B cell (primary cell): ENCODE data around the gene MMP1. TPM values are rescaled to one million over a fixed set of nuclear protein-coding genes. Genes with fewer than 3 reads are reported as not detected.

Experiments
- ATAC-seq: fragments of 200-7000 bp; cut with Tn5 transposase; one replicate; pipeline ENCODE4 v1.10.0; 2021; ENCODE audit warnings: low read depth, mild to moderate bottlenecking, moderate number of reproducible peaks, moderate library complexity
- CTCF ChIA-PET: fragments of 350-600 bp; sonication (Branson Sonifier 250); formaldehyde crosslinking; loops from one replicate; lab custom pipeline; 2021; ENCODE audit warnings: antibody characterized with exemption, inconsistent platforms; lab: Charles Lee
- POLR2A ChIA-PET: fragments of 350-600 bp; sonication (Branson Sonifier 250); formaldehyde crosslinking; loops from one replicate; lab custom pipeline; 2021; ENCODE audit warnings: antibody characterized with exemption; lab: Charles Lee
- DNase-seq: peaks from one replicate; pipeline ENCODE4 v3.0.0; 2013
- H2AFZ ChIP-seq: 2 replicates; pipeline ENCODE4 v1.6.1; 2012; ENCODE audit warnings: mild to moderate bottlenecking, low read depth, low read length; ENCODE audit not compliant: insufficient read depth, poor library complexity, severe bottlenecking
- H3K27ac ChIP-seq, 2 donors: 1 replicate in 1 of 2; 2 replicates in 1 of 2; pipeline ENCODE4 v1.5.1; 2012 to 2013; ENCODE audit warnings: low read length in 2 of 2, mild to moderate bottlenecking in 2 of 2, moderate library complexity in 1 of 2
- H3K27me3 ChIP-seq, 4 experiments: fragments of 200-600 bp in 1 of 4; sonication (generic) in 1 of 4; replicated peaks in 1 of 4; 1 replicate in 2 of 4; 2 replicates in 2 of 4; pipeline versions ENCODE4 v1.6.1 to v1.7.0; 2013 to 2016; ENCODE audit warnings: low read length in 3 of 4, mild to moderate bottlenecking in 2 of 4, mixed read lengths in 1 of 4, moderate library complexity in 1 of 4; ENCODE audit not compliant: insufficient read depth in 4 of 4, control insufficient read depth in 3 of 4; ENCODE audit errors: control extremely low read depth in 1 of 4
- H3K36me3 ChIP-seq, 2 experiments: replicated peaks in 1 of 2; 1 replicate in 1 of 2; 2 replicates in 1 of 2; pipeline versions ENCODE4 v1.6.1 to v1.7.1; 2013; ENCODE audit warnings: low read length in 1 of 2; ENCODE audit not compliant: insufficient read depth in 2 of 2, control insufficient read depth in 1 of 2; ENCODE audit errors: control extremely low read depth in 1 of 2, extremely low read depth in 1 of 2
- H3K4me1 ChIP-seq, 2 donors: fragments of 200-600 bp in 1 of 2; sonication (generic) in 1 of 2; 1 replicate in 1 of 2; 2 replicates in 1 of 2; pipeline versions ENCODE4 v1.5.1 to v1.6.1; 2013 to 2017; ENCODE audit warnings: low read length in 2 of 2; ENCODE audit not compliant: control insufficient read depth in 2 of 2, insufficient read depth in 2 of 2
- H3K4me2 ChIP-seq: replicated peaks from 2 replicates; pipeline ENCODE3; 2012; ENCODE audit warnings: mild to moderate bottlenecking, low read depth, low read length; ENCODE audit not compliant: poor library complexity, severe bottlenecking
- H3K4me3 ChIP-seq, 5 experiments: fragments of 200-600 bp in 1 of 5; sonication (generic) in 1 of 5; 1 replicate in 3 of 5; 2 replicates in 2 of 5; pipeline versions ENCODE4 v1.5.1 to v1.7.0; 2011 to 2016; ENCODE audit warnings: low read length in 4 of 5, mild to moderate bottlenecking in 4 of 5, low read depth in 2 of 5, control low read depth in 1 of 5, moderate library complexity in 1 of 5; ENCODE audit not compliant: insufficient read depth in 1 of 5; ENCODE audit errors: control extremely low read depth in 1 of 5, extremely low read depth in 1 of 5
- H3K79me2 ChIP-seq: fragments of 200-600 bp; sonication (generic); one replicate; pipeline ENCODE4 v1.6.0; 2016; ENCODE audit warnings: low read length; ENCODE audit not compliant: control insufficient read depth, insufficient read depth
- H3K9ac ChIP-seq: fragments of 200-600 bp; sonication (generic); 2 replicates; pipeline ENCODE4 v1.6.1; 2017; ENCODE audit warnings: mild to moderate bottlenecking, low read length, moderate library complexity
- H3K9me3 ChIP-seq, 3 donors: one replicate each; pipeline versions ENCODE4 v1.6.1 to v1.7.1; 2013; ENCODE audit warnings: low read length in 2 of 3; ENCODE audit not compliant: control insufficient read depth in 2 of 3, insufficient read depth in 1 of 3; ENCODE audit errors: control extremely low read depth in 1 of 3
- H4K20me1 ChIP-seq: 2 replicates; pipeline ENCODE4 v1.6.0; 2012; ENCODE audit warnings: mild to moderate bottlenecking, low read length; ENCODE audit not compliant: insufficient read depth, control insufficient read depth, poor library complexity, severe bottlenecking
- H3K27ac Mint-ChIP-seq: one replicate; pipeline ENCODE4 v1.8.0; 2021; ENCODE audit warnings: mixed read lengths
- H3K27me3 Mint-ChIP-seq: one replicate; pipeline ENCODE4 v1.8.0; 2021; ENCODE audit warnings: mixed read lengths
- H3K4me1 Mint-ChIP-seq: one replicate; pipeline ENCODE4 v1.8.0; 2021; ENCODE audit warnings: mixed read lengths
- H3K4me3 Mint-ChIP-seq: one replicate; pipeline ENCODE4 v1.8.0; 2021; ENCODE audit warnings: mixed read lengths
- H3K9me3 Mint-ChIP-seq: one replicate; pipeline ENCODE4 v1.8.0; 2022; ENCODE audit warnings: mixed read lengths; ENCODE audit not compliant: insufficient read depth
- CTCF ChIP-seq: fragments of 200-600 bp; IDR thresholded peaks from one replicate; pipeline ENCODE4 v1.8.0; 2022; ENCODE audit warnings: antibody characterized with exemption, mild to moderate bottlenecking
- EZH2 ChIP-seq: IDR thresholded peaks from 2 replicates; pipeline ENCODE4 v1.6.1; 2012; ENCODE audit warnings: borderline replicate concordance, low read depth, mild to moderate bottlenecking, moderate library complexity, low read length; ENCODE audit not compliant: insufficient read depth, poor library complexity, severe bottlenecking
- intact Hi-C: fragments of 100-400 bp; cut with micrococcal nuclease; formaldehyde crosslinking; loops from one replicate; pipeline ENCODE4 v1.10.0; 2022
- polyA plus RNA-seq: library from polyadenylated mRNA; depleted of rRNA; stranded (reverse); fragments of >200 nt; gene quantifications from 2 replicates; pipeline ENCODE4 v1.2.3, GENCODE V29; 2012
- total RNA-seq, 2 donors: library from RNA; stranded (reverse); fragments of 120-200 nt in 1 of 2; gene quantifications; 1 replicate in 1 of 2; 2 replicates in 1 of 2; pipeline versions ENCODE4 v1.2.3 to v1.2.4, GENCODE V29; 2013 to 2022

MMP1 gene
- total and polyA plus RNA-seq, 2 donors (not counting 1 experiment from before 2014, with no cell fraction given): not detected

- Mint-ChIP-seq H3K4me3 (no peak overlapping the region), H3K4me1 (no peaks in the 10 kb centered on the region)
- CTCF ChIA-PET: no interaction called here
These were observed 46.3 kb downstream of the MMP1 start for GRCh38 chr11:102751673-102752072.

DNA sequence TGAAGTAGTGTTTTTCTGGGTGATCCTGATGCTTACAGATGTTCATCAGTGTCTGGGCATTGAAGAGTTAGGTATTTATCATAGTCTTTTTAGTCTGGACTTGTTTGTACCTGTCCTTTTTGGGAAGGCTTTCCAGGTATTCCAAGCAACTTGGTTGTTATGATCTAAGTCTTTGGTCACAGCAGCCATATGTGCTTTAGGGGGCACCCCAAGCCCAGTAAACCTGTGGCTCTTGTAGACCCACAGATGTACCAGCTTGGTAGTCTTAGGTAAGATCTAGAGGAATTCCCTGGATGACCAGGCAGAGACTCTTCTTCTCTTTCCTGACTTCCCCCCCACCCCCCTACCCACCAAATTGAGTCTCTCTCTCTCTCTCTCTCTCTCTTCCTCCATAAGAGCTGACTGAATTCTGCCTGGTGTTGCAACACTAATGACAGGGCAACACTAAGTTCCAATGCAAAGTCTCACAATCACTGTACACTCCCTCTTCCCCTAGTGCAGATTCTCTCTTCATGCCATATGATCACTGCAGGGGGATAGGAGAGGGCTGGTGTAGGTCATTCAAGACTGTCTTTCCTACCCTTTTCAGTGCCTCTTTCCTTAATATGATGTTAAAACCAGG, 48.7 kb downstream of the MMP1 start:
- ATAC-seq: no peak

More at GRCh38 chr11:102751673-102752072, 46.3 kb downstream of the MMP1 start:
- no peaks in the 10 kb centered on the region for H3K9me3 Mint-ChIP-seq
- no peaks in the 10 kb centered on the region for H3K4me1 ChIP-seq
- no peak overlapping the region for H3K4me3 ChIP-seq
- TF ChIP-seq CTCF: no peak
- TF ChIP-seq EZH2: no peak
- no peaks in the 10 kb centered on the region for H3K9me3 ChIP-seq
- no peak overlapping the region for H3K9ac ChIP-seq
- no peak overlapping the region for H2AFZ ChIP-seq
- H3K79me2 ChIP-seq: no peaks in the 10 kb centered on the region
- no peaks in the 10 kb centered on the region for H4K20me1 ChIP-seq
- intact Hi-C loops: no loop called here
- ATAC-seq (no peak), DNase-seq (no peak)
- no peaks in the 10 kb centered on the region for H3K36me3 ChIP-seq
- no peak overlapping the region for H3K27ac Mint-ChIP-seq
- H3K27me3 Mint-ChIP-seq: peaks cover 35% of the 10 kb centered on the region
- no peak overlapping the region for H3K4me2 ChIP-seq
- no peak overlapping the region for H3K27ac ChIP-seq
- POLR2A ChIA-PET: no interaction called here
- H3K27me3 ChIP-seq: peaks cover 0 to 10% (median 3%) of the 10 kb centered on the region in 4 experiments

More for the DNA sequence above, 48.7 kb downstream of the MMP1 start:
- H3K27me3 Mint-ChIP-seq: peaks cover 26% of the 10 kb centered on the region
- H3K9me3 Mint-ChIP-seq: peaks cover 2% of the 10 kb centered on the region
- H3K27ac ChIP-seq: no peak overlapping the region
- ChIA-PET CTCF (no interaction called here), POLR2A (no interaction called here)
- H3K4me2 ChIP-seq: no peak overlapping the region
- H3K27me3 ChIP-seq: peaks cover 0 to 10% (median 3%) of the 10 kb centered on the region in 4 experiments
- H2AFZ ChIP-seq: no peak overlapping the region
- no peaks in the 10 kb centered on the region for H4K20me1 ChIP-seq
- no peaks in the 10 kb centered on the region for H3K79me2 ChIP-seq
- no peak for DNase-seq
- no peaks in the 10 kb centered on the region for H3K4me1 ChIP-seq
- no peak overlapping the region for H3K9ac ChIP-seq
- no peaks in the 10 kb centered on the region for H3K36me3 ChIP-seq
- no peak overlapping the region for H3K4me3 ChIP-seq
- TF ChIP-seq CTCF (no peak), EZH2 (no peak)
- intact Hi-C loops: no loop called here
- H3K4me3 Mint-ChIP-seq: no peak overlapping the region
- no peaks in the 10 kb centered on the region for H3K9me3 ChIP-seq
- no peaks in the 10 kb centered on the region for H3K4me1 Mint-ChIP-seq
- H3K27ac Mint-ChIP-seq: no peak overlapping the region
